NCI-H2107 (cell line): ENCODE measurements around the gene GLIS2.

Source experiments
- DNase-seq: peaks from one replicate; lab custom pipeline; 2025; lab: John Stamatoyannopoulos, UW

Gene GLIS2

GRCh38 chr16:4370151-4370550, 54.3 kb downstream of the GLIS2 start:
- DNase-seq, result no peak

GRCh38 chr16:4370570-4371356, 54.9 kb downstream of the GLIS2 start:
- DNase-seq, result no peak

- DNase-seq, result no peak
Measured at GRCh38 chr16:4371357-4372000, 55.6 kb downstream of the GLIS2 start, which contains the start of gene VASN. Gene VASN (plus strand): TSS chr16:4371848. CDS start chr16:4380878, 9,030 bp downstream.

- DNase-seq, result no peak
Measured at GRCh38 chr16:4372001-4372577, 56.2 kb downstream of the GLIS2 start.

- DNase-seq, result no peak
Measured at GRCh38 chr16:4372578-4373355, 56.9 kb downstream of the GLIS2 start.

GRCh38 chr16:4373356-4373908, 57.6 kb downstream of the GLIS2 start:
- no peak for DNase-seq

GRCh38 chr16:4373909-4374742, 58.3 kb downstream of the GLIS2 start:
- DNase-seq, result no peak

- DNase-seq, result no peak
Measured at GRCh38 chr16:4375717-4376116, 59.9 kb downstream of the GLIS2 start.

GRCh38 chr16:4376126-4376892, 60.4 kb downstream of the GLIS2 start:
- DNase-seq, result no peak

- DNase-seq, result no peak
Measured at GRCh38 chr16:4376893-4377572, 61.2 kb downstream of the GLIS2 start.

- DNase-seq, result no peak
Measured at GRCh38 chr16:4377573-4378154, 61.8 kb downstream of the GLIS2 start.

GRCh38 chr16:4378161-4378666, 62.3 kb downstream of the GLIS2 start:
- no peak for DNase-seq

- no peak for DNase-seq
Measured at GRCh38 chr16:4378999-4379690, 63.3 kb downstream of the GLIS2 start.

GRCh38 chr16:4380119-4381063, 64.5 kb downstream of the GLIS2 start:
- no peak for DNase-seq

GRCh38 chr16:4381072-4381934, 65.4 kb downstream of the GLIS2 start:
- no peak for DNase-seq
